Measurements from ENCODE around the gene TCP1.

The TCP1 gene

DNA sequence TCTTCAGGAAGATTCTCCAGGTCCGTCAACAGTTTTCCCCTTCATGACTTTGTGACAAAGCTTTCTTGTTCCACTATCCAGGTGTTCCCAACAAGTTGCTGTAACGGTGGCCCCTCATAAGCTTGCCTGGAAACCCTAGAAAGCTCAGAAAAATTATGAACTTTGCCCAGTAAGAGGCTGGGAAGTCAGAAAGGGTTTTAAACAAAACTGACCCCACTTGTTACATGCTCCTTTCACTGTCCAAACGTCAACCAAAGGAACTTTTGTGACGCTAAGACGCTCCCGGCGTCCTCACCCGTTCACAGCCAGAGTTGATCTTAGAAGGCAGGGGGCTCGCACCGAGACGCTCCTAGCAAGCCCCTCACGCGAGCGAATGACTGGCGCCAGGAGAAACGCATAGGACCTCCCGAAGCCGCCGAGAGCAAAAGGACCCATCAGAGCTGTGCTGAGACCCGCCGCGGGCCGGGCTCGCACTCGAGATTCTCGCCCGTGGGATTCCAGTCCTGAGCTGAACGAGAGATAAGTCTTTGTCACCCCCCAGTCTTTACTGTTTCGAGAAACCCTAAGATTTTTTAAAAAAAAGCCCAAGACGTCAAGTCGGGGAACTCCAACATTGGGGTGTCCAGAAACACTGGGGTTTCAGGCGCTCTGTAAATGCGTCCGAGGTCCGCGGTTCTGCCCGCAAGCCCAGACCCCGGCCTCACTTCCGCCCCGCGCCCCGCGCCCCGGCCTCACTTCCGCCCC lies 28.1 kb downstream of the TCP1 start:
- TF ChIP-seq, protein P1, sequence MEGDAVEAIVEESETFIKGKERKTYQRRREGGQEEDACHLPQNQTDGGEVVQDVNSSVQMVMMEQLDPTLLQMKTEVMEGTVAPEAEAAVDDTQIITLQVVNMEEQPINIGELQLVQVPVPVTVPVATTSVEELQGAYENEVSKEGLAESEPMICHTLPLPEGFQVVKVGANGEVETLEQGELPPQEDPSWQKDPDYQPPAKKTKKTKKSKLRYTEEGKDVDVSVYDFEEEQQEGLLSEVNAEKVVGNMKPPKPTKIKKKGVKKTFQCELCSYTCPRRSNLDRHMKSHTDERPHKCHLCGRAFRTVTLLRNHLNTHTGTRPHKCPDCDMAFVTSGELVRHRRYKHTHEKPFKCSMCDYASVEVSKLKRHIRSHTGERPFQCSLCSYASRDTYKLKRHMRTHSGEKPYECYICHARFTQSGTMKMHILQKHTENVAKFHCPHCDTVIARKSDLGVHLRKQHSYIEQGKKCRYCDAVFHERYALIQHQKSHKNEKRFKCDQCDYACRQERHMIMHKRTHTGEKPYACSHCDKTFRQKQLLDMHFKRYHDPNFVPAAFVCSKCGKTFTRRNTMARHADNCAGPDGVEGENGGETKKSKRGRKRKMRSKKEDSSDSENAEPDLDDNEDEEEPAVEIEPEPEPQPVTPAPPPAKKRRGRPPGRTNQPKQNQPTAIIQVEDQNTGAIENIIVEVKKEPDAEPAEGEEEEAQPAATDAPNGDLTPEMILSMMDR (IDR thresholded peaks at IDR 0.05): no peak

- TF ChIP-seq, protein P1 (IDR thresholded peaks at IDR 0.05): no peak
Measured at GRCh38 chr6:159760602-159761057, 28.8 kb downstream of the TCP1 start.

- TF ChIP-seq, protein P1 (IDR thresholded peaks at IDR 0.05): no peak
Measured at GRCh38 chr6:159759645-159760044, 29.8 kb downstream of the TCP1 start.

GRCh38 chr6:159758031-159759001 lies 31.1 kb downstream of the TCP1 start:
- TF ChIP-seq, protein P1 (IDR thresholded peaks at IDR 0.05): no peak

DNA sequence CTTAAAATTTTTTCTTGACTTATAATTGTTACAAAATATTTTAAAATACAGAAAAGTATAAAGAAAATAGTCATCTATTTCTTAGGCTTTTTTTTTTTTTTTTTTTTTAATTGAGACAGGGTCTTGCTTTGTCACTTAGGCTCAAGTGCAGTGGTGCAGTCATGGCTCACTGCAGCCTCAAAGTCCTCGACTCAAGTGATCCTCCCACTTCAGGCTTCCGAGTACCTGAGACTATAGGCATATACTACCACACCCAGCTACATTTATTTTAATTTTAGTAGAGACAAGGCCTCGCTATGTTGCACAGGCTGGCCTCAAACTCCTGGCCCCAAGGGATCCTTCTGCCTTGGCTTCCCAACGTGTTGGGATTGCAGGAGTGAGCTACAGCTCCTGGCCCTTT lies 32.9 kb downstream of the TCP1 start:
- TF ChIP-seq, protein P1 (IDR thresholded peaks at IDR 0.05): no peak

DNA sequence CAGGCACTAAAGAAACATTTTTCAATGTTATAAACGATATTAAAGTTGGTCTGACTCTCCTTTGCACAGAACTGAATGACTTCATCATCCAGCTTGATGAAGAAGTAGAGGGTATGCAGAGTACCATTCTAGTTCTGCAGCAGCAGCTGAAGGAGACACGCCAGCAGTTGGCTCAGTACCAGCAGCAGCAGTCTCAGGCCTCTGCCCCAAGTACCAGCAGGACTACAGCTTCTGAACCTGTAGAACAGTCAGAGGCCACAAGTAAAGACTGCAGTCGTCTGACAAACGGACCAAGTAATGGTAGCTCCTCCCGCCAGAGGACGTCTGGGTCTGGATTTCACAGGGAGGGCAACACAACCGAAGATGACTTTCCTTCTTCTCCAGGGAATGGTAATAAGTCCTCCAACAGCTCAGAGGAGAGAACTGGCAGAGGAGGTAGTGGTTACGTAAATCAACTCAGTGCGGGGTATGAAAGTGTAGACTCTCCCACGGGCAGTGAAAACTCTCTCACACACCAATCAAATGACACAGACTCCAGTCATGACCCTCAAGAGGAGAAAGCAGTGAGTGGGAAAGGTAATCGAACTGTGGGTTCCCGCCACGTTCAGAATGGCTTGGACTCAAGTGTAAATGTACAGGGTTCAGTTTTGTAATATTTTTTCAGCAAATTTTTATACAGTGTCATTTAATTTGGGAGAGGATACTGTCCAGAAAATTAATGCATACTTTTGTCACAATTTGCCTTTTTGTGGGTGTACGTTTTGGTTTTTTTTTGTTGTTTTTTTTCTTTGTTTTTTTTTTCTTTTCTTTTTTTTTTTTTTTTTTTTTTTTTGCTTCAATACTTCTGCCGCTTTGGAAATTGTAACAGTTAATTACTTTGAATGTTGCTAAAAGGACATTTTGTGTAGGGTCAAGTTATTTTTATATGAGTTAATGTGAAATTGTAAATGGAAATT lies 34.2 kb downstream of the TCP1 start:
- TF ChIP-seq, protein P1 (IDR thresholded peaks at IDR 0.05): no peak

DNA sequence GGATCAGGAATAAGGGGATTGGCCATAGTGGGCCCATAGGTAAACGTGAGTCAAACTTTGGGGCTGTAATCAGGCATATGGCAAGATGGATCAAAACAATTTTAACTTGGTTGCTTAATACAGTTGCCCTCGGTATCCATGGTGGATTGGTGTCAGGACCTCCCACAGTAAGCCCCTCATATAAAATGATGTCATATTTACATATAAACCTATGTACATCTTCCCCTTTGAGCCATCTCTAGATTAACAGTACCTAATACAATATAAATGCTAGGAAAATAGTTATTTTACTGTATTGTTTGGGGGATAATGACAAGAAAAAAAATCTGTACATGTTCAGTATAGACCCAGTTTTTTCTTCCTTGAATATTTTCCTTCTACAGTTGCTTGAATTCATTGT lies 35.0 kb downstream of the TCP1 start:
- TF ChIP-seq, protein P1 (IDR thresholded peaks at IDR 0.05): no peak

Data from LNCAP (cell line).